Kidney tubule cell (primary cell): Measurements from ENCODE around the gene DTX3.
"Not testable (repeated sequence)": the region's sequence is repeated elsewhere in the genome, so short reads cannot be mapped to it uniquely, and the experiment has no call there.

Source experiments
- DNase-seq: peaks from one replicate; pipeline ENCODE4 v3.0.0-alpha.2; 2018; ENCODE audit warnings: low spot score

Gene DTX3

GRCh38 chr12:57604454-57604991 lies at the start of gene DTX3:
DTX3 (plus strand) TSS chr12:57604824; CDS start chr12:57606518, 1,694 bp downstream.
- peak; percentile 22 for DNase-seq

DNA sequence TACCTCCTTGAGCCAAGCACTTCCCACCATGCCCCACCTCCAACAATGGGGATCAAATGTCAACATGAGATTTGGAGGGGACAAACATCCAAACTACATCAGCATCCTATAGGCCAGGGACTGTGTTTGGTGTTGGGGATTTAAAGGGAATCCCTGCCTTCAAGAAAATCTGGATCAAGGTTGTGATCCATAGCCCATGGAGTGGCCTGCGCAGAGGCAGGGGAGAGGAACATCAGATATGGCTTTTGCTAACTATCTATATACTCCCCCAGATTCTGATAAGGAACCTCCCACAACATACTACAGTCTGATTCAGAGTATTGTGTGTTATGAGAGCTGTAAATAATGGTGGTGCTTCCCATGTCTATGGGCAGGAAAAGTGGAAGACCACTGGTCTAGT lies 49.7 kb upstream of the DTX3 start:
- DNase-seq, result no peak

GRCh38 chr12:57558864-57559263 lies 45.8 kb upstream of the DTX3 start:
- no peak for DNase-seq

DNA sequence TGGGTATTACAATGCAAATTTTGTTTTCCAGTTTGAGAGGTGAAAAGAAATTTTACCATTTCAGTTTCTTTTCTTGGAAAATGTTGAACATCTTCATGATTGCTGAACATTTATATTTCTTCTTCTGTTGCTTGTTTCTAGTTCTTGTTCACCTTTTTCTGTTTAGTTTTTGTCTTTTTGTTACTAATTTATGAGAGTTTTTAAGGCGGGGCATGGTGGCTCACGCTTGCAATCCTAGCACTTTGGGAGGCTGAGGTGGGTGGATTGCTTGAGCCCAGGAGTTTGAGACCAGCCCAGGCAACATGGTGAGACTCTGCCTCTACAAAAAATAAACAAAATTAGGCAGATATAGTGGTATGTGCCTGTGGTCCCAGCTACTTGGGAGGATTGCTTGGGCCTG lies 44.1 kb upstream of the DTX3 start:
- DNase-seq, result no peak

DNA sequence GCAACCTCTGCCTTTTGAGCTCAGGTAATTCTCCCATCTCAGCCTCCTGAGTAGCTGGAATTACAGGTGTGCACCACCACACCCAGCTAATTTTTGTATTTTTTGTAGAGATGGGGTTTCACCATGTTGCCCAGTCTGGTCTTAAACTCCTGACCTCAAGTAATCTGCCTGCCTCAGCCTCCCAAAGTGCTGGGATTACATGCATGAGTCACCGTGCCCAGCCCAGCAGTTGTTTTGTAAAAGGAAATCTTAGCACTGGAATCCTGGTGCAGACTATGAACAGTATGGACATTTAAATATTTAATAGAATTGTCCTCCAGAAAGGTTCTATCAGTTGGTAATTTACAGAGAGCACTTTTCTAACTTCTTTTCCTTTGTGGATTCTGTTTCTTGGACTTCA lies 43.5 kb upstream of the DTX3 start:
- DNase-seq, result not testable (repeated sequence)

DNA sequence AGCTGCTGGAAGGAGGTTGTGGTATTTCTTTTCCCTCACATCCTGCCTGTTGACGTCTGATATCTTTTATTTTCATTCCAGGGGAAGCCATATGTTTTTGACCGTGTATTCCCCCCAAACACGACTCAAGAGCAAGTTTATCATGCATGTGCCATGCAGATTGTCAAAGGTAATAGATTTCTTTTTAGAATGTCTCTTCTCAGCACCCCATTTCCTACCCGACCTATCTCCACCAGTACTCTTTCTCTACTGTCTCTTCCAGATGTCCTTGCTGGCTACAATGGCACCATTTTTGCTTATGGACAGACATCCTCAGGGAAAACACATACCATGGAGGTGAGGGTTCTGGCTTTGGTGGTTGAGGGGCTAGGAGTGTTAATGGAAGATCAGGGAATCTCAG lies 41.3 kb upstream of the DTX3 start:
- no peak for DNase-seq

DNA sequence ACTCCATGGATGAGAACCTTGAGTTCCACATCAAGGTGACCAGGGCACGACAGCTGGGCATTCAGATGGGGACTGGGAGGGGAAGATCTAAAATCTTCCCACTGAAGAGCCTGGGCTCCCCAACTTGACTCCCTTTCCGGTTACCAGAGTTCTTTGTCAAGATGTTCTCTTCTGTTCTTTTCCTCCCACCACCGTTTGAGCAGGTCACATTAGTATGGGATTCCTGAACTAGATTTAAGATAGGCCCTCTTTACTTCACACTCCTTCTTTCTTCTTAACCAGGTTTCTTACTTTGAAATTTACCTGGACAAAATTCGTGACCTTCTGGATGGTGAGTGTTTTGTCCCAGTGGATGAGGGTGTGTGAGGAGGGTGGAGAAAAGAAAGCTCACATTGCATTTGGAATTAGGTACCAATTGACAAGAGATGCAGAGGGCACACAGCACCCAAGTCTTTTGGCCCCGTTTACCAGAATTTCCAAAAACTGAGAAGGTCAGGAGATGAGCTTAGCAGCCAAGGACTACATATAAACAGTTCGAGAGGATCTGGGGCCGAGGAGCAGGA lies 40.4 kb upstream of the DTX3 start:
- DNase-seq, result no peak

DNA sequence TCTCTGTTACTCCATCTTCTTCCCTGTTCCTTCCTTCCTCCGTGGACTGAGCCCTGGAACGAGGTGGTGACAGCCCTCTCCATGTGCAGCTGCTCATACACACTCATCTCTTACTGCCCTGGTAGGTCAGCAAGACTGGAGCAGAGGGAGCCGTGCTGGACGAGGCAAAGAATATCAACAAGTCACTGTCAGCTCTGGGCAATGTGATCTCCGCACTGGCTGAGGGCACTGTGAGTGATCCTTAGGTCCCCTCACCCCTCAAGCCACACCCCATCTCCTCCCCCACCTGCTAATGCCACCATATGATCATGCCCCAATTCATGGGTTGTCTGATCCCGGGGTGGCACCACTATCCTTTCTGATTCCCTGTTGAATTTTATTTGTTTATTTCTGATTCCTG lies 35.8 kb upstream of the DTX3 start:
- no peak for DNase-seq

DNA sequence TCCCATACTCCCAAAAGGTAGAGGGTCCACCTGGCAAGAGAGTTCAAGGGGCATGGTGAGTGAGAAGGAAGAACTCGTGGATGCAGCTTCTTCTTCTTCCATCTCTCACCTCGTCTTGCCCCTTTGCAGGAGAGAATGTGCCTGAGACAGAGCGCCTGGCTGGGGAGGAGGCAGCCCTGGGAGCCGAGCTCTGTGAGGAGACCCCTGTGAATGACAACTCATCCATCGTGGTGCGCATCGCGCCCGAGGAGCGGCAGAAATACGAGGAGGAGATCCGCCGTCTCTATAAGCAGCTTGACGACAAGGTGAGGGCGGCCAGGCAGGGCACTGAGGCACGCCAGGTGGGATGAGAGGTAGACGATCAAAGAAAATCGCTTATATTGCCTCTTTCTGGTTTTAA lies 34.8 kb upstream of the DTX3 start:
- no peak for DNase-seq

GRCh38 chr12:57570438-57570837 lies 34.2 kb upstream of the DTX3 start:
- not testable (repeated sequence) for DNase-seq

- no peak for DNase-seq
These were observed 32.5 kb upstream of the DTX3 start for GRCh38 chr12:57571926-57572762.

DNA sequence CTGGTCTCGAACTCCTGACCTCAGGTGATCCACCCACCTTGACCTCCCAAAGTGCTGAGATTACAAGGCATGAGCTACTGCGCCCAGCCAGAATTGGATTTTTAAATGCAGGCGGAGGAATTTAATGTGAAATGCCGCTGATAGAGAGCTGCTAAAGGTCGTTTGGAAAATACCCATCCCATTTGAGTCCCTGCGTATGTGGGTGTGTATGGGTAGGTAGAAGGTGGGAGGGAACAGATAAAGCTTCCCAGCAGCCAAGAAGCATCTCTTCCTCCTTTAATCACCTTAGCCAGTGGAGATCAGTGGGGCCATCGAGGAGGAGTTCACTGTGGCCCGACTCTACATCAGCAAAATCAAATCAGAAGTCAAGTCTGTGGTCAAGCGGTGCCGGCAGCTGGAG lies 29.8 kb upstream of the DTX3 start:
- DNase-seq, result no peak

- no peak for DNase-seq
These were observed 28.6 kb upstream of the DTX3 start for GRCh38 chr12:57575771-57576612.

DNA sequence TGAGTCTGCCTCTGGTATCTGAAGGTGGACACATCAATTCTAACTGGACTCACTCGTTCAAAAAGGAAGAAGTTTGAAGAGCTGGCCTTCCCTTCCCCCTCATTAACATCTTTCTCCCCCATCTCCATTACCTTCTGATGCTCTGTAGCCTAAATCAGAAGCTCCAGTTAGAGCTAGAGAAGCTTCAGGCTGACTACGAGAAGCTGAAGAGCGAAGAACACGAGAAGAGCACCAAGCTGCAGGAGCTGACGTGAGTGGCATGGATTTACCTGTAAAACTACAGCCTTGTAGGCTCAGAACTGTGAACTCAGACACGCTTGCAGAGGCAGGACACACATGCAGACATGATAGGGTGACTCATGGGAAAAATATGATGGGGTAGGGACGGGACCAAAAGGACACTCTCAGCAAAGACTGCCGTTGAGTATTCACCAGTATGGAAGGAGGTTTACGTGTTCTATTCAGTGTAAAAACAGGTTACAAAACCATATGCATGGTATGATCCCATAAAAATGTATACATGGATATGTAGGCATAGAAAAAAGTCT lies 27.9 kb upstream of the DTX3 start:
- no peak for DNase-seq

DNA sequence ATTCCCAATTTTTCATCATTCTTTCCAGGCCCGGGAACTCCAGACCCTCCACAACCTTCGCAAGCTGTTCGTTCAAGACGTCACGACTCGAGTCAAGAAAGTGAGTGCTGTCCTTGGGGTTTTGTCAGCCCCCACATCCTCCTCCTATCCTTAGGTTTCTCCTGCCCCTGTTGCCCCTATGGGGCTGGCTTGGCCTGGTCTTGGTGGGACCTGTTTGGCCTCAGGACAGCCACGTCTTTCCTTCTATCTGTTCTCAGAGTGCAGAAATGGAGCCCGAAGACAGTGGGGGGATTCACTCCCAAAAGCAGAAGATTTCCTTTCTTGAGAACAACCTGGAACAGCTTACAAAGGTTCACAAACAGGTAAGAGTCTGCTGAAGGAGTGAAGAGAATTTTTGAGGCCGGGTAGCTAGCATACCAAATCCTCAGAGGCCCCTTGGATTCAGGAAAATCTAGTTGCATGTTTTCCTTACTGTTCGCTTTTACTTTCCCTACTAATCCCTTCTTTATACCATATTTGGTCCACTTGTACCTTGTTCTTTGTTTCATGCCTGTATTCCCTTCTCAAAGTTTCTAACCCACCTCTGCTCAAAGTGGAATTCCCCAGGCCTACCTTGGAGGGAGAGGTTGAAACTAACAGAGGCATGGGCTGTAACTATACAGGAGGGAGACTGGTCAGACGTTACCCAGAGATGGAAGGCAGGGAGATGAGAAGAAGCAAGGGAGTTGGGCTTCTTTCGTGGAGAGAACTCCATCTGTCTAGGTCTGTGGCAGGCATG lies 26.5 kb upstream of the DTX3 start:
- no peak for DNase-seq

DNA sequence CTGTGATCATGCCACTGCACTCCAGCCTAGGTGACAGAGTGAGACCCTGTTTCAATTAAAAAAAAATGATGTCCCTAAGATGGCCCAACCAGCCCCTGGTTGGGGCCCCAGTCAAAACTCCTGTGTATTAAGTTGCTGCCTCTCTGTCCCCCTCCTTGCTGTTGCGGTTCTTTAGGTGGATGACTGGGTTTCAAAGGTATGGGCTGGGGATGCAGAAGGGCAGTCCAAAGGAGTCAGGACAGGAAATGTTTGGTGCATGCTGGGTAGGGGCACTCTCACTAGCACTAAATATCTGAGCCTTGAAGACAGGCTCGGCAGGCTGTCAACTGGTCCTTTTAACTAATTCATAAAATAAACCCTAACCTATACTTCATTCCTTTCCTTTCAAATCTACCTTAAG lies 25.6 kb upstream of the DTX3 start:
- no peak for DNase-seq

DNA sequence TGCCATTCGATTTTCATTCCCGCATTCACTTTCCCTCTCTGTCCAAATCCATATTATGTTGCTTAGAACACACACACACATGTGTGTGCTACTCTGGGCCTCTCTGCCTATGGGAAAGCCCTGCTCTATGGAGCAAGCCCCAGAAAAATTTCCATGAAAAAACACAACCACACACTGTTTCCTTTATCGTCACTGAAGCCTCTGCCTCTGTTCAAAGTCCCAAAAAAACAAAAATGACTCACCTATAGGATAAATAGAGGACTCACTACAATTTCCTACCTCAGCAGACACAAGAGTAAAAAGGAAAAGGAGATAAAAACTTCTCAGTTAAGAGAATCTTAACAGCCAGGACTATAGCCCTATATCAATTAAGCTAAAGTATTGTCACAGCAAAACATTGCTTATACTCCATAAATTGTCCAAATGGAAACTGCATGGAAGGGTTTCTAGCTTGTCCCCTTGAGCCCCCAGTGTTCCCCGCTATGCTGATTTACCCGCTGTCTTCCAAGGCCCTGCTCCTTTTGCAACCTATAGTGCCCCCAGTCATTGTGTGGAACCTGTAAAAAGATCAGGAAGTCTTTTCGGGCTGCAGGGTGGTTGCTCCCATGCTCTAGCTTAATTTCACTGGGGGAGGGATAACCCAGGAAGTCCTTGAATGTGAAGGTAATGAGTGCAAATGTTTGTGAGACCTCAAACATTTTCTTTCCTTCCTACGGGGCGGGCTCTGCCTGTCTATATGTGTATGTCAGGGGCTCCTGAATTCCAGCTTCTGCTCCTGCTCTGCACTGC lies 24.8 kb upstream of the DTX3 start:
- no peak for DNase-seq

DNA sequence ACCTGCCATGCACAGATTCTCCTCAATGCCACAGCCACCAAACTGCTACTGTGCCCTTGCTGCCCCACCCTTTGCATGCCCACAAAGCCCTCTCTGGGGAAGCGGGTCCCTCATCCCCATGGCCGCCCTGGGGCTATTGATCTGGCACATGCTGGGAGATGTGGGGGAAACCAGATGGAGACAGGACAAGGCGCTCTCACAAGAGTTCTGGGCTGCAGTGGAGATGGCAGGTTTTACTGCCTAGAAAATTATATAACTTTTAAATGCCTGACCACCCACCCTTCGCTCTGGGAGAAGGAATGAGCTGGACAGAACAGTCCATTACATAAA lies 24.2 kb upstream of the DTX3 start:
- DNase-seq, result no peak

- DNase-seq, result no peak
These were observed 22.8 kb upstream of the DTX3 start for GRCh38 chr12:57581802-57582201.

GRCh38 chr12:57582440-57582839 lies 22.2 kb upstream of the DTX3 start:
- no peak for DNase-seq
